NCI-H1930 (cell line): ENCODE measurements around the gene MAPKBP1.

Experiments used
- DNase-seq, 2 experiments: peaks; one replicate each; lab custom pipeline; 2025; lab: John Stamatoyannopoulos, UW

The MAPKBP1 gene

GRCh38 chr15:41869770-41870688 lies 95.7 kb downstream of the MAPKBP1 start:
- DNase-seq = no peak

GRCh38 chr15:41870689-41871081 lies 96.4 kb downstream of the MAPKBP1 start:
- no peak for DNase-seq

GRCh38 chr15:41871175-41871905 lies 97.1 kb downstream of the MAPKBP1 start:
- DNase-seq = no peak

GRCh38 chr15:41872166-41872747 lies 98.0 kb downstream of the MAPKBP1 start:
- no peak for DNase-seq

- no peak for DNase-seq
Observed at GRCh38 chr15:41873711-41874110, 99.4 kb downstream of the MAPKBP1 start.

GRCh38 chr15:41874736-41875135 lies 100.5 kb downstream of the MAPKBP1 start:
- no peak for DNase-seq

- no peak for DNase-seq
Observed at GRCh38 chr15:41876007-41876406, 101.7 kb downstream of the MAPKBP1 start.

- no peak for DNase-seq
Observed at GRCh38 chr15:41876689-41877088, 102.4 kb downstream of the MAPKBP1 start.
